Measurements from ENCODE around the gene CORO7.

DNA sequence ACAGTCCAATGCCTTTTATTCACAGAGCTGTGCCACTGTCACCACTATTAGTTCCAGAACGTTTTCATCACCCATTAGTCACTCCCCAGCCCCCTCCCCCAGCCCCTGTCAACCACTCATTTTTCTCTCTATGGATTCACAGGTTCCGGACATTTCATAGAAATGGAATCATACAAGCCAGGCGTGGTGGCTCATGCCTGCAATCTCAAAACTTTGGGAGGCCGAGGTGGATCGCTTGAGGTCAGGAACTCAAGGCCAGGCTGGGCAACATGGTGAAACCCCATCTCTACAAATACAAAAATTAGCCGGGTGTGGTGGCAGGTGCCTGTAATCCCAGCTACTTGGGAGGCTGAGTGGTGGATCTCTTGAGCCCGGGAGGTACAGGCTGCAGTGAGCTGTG, 64.5 kb downstream of the CORO7 start:
- TF ChIP-seq, protein P1, sequence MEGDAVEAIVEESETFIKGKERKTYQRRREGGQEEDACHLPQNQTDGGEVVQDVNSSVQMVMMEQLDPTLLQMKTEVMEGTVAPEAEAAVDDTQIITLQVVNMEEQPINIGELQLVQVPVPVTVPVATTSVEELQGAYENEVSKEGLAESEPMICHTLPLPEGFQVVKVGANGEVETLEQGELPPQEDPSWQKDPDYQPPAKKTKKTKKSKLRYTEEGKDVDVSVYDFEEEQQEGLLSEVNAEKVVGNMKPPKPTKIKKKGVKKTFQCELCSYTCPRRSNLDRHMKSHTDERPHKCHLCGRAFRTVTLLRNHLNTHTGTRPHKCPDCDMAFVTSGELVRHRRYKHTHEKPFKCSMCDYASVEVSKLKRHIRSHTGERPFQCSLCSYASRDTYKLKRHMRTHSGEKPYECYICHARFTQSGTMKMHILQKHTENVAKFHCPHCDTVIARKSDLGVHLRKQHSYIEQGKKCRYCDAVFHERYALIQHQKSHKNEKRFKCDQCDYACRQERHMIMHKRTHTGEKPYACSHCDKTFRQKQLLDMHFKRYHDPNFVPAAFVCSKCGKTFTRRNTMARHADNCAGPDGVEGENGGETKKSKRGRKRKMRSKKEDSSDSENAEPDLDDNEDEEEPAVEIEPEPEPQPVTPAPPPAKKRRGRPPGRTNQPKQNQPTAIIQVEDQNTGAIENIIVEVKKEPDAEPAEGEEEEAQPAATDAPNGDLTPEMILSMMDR (IDR thresholded peaks at IDR 0.05; ENCODE audit: low read depth, low read length, poor library complexity, severe bottlenecking), result no peak
- TF ChIP-seq EZH2phosphoT487 (IDR thresholded peaks at IDR 0.05; ENCODE audit: borderline replicate concordance, low read length), result no peak

Measured in DOHH2 (cell line).